ENCODE data around the gene TTLL6. TPM values are rescaled to one million over a fixed set of nuclear protein-coding genes. Genes with fewer than 3 reads are reported as not detected.

TTLL6 gene
- total RNA-seq, 1 donor from 2014 or later: 2.8 TPM

- H3K4me1 Mint-ChIP-seq (ENCODE audit: unreplicated experiment): no peaks in the 10 kb centered on the region
- no peak overlapping the region for H3K4me3 Mint-ChIP-seq
- no peaks in the 10 kb centered on the region for H3K36me3 Mint-ChIP-seq
- H3K9me3 Mint-ChIP-seq: no peaks in the 10 kb centered on the region
- DNase-seq (ENCODE audit: extremely low spot score, unreplicated experiment): no peak
- no peak overlapping the region for H3K27ac Mint-ChIP-seq
- H3K27me3 Mint-ChIP-seq: peaks cover 99% of the 10 kb centered on the region
- TF ChIP-seq, protein P1, sequence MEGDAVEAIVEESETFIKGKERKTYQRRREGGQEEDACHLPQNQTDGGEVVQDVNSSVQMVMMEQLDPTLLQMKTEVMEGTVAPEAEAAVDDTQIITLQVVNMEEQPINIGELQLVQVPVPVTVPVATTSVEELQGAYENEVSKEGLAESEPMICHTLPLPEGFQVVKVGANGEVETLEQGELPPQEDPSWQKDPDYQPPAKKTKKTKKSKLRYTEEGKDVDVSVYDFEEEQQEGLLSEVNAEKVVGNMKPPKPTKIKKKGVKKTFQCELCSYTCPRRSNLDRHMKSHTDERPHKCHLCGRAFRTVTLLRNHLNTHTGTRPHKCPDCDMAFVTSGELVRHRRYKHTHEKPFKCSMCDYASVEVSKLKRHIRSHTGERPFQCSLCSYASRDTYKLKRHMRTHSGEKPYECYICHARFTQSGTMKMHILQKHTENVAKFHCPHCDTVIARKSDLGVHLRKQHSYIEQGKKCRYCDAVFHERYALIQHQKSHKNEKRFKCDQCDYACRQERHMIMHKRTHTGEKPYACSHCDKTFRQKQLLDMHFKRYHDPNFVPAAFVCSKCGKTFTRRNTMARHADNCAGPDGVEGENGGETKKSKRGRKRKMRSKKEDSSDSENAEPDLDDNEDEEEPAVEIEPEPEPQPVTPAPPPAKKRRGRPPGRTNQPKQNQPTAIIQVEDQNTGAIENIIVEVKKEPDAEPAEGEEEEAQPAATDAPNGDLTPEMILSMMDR (conservative IDR thresholded peaks at IDR 0.05): no peak
Measured at GRCh38 chr17:48749621-48750553, 67.1 kb downstream of the TTLL6 start.

GRCh38 chr17:48748718-48749566 lies 68.1 kb downstream of the TTLL6 start:
- Mint-ChIP-seq H3K27ac (no peak overlapping the region), H3K9me3 (no peaks in the 10 kb centered on the region), H3K4me1 (ENCODE audit: unreplicated experiment) (no peaks in the 10 kb centered on the region), H3K4me3 (no peak overlapping the region), H3K36me3 (no peaks in the 10 kb centered on the region), H3K27me3 (peaks cover 99% of the 10 kb centered on the region)
- no peak for DNase-seq (ENCODE audit: extremely low spot score, unreplicated experiment)
- TF ChIP-seq, protein P1 (conservative IDR thresholded peaks at IDR 0.05): no peak

DNA sequence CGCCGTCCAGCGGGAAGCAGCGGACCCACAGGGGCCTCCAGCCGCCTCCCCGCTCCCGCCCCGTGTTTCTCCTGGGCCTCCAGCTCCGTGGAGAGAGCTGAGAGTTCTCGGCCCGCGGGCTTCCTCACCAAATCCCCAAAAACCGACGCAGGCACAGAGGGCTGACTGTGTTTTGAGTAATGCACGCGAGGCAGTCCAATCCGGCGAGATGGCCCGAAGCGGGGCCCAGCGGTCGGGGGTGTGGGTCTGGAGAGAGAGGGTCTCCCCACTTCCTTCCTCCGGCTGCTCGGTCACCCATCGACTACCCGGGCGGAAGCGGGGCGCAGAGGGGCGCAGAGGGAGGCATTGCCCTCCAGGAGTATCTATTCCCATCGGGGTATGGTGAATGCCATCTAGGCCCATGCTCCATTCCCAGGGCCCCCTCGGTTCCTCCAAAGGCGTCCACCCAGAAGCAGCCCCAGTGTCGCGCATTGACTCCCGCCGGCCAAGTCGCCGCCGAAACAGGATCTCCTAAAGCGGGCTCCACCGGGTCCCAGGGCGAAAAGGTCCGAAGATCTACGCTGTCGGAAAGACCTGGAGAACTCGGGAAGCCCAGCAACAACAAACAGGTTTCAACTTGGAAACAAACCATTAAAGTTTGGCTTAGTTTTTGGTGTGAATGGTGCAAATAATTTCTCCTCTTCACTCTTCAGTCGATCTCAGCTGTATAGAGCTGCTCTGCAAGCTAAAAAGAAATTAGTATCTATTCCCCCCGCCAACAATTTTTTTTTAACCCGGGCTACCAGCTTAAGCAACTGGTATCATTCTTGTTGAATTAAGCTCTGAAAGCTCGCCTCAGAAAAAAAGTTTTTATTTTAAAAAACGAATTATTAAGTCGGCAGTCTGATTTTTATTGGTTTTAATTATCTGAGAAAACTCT lies 69.3 kb downstream of the TTLL6 start:
- Mint-ChIP-seq H3K4me1 (ENCODE audit: unreplicated experiment) (no peaks in the 10 kb centered on the region), H3K4me3 (no peak overlapping the region)

GRCh38 chr17:48746916-48747444 lies 70.0 kb downstream of the TTLL6 start:
- Mint-ChIP-seq H3K9me3 (no peaks in the 10 kb centered on the region), H3K4me3 (no peak overlapping the region), H3K27ac (no peak overlapping the region), H3K36me3 (no peaks in the 10 kb centered on the region), H3K27me3 (peaks cover 99% of the 10 kb centered on the region), H3K4me1 (ENCODE audit: unreplicated experiment) (no peaks in the 10 kb centered on the region)
- DNase-seq (ENCODE audit: extremely low spot score, unreplicated experiment): no peak
- TF ChIP-seq, protein P1 (conservative IDR thresholded peaks at IDR 0.05): no peak

More for the DNA sequence above, 69.3 kb downstream of the TTLL6 start:
- TF ChIP-seq, protein P1 (conservative IDR thresholded peaks at IDR 0.05): no peak
- Mint-ChIP-seq H3K9me3 (no peaks in the 10 kb centered on the region), H3K36me3 (no peaks in the 10 kb centered on the region), H3K27ac (no peak overlapping the region), H3K27me3 (peaks cover 99% of the 10 kb centered on the region)
- DNase-seq (ENCODE audit: extremely low spot score, unreplicated experiment): no peak
